ENCODE data around the gene PPM1B.
"Not testable (repeated sequence)": the region's sequence is repeated elsewhere in the genome, so short reads cannot be mapped to it uniquely, and the experiment has no call there.

Gene PPM1B

GRCh38 chr2:44254023-44254422 lies 85.3 kb downstream of the PPM1B start:
- no peak for DNase-seq (ENCODE audit: low read depth)

GRCh38 chr2:44255704-44256103 lies 87.0 kb downstream of the PPM1B start:
- DNase-seq (ENCODE audit: low read depth) = not testable (repeated sequence)

GRCh38 chr2:44257802-44258201 lies 89.1 kb downstream of the PPM1B start:
- not testable (repeated sequence) for DNase-seq (ENCODE audit: low read depth)

GRCh38 chr2:44267269-44267795 lies 98.7 kb downstream of the PPM1B start:
- DNase-seq (ENCODE audit: low read depth) = no peak

GRCh38 chr2:44267796-44268648 lies 99.3 kb downstream of the PPM1B start:
- no peak for DNase-seq (ENCODE audit: low read depth)

GRCh38 chr2:44269831-44270230 lies 101.2 kb downstream of the PPM1B start:
- DNase-seq (ENCODE audit: low read depth) = no peak

GRCh38 chr2:44271296-44271695 lies 102.6 kb downstream of the PPM1B start:
- DNase-seq (ENCODE audit: low read depth) = no peak

- no peak for DNase-seq (ENCODE audit: low read depth)
Measured at GRCh38 chr2:44273076-44273475, 104.4 kb downstream of the PPM1B start.

- no peak for DNase-seq (ENCODE audit: low read depth)
Measured at GRCh38 chr2:44273596-44273995, 104.9 kb downstream of the PPM1B start.

GRCh38 chr2:44275927-44276303 lies 107.2 kb downstream of the PPM1B start:
- no peak for DNase-seq (ENCODE audit: low read depth)

GRCh38 chr2:44277541-44277940 lies 108.9 kb downstream of the PPM1B start:
- no peak for DNase-seq (ENCODE audit: low read depth)

GRCh38 chr2:44280869-44281268 lies 112.2 kb downstream of the PPM1B start:
- DNase-seq (ENCODE audit: low read depth) = no peak
